GM18858 (cell line): ENCODE data around the gene RGS9BP.
"Not testable (repeated sequence)": the region's sequence is repeated elsewhere in the genome, so short reads cannot be mapped to it uniquely, and the experiment has no call there.

Experiments used
- ATAC-seq: cut with Tn5 transposase; IDR thresholded peaks from one replicate; pipeline ENCODE4 v1.9.1; 2021; ENCODE audit not compliant: unreplicated experiment

Gene RGS9BP

GRCh38 chr19:32675720-32676185 is at the start of gene RGS9BP:
Gene RGS9BP, plus strand, starts transcription at chr19:32675848. Its CDS starts 416 bp downstream, at chr19:32676264.
- ATAC-seq: no peak

- ATAC-seq: no peak
Measured at GRCh38 chr19:32626969-32627368, 48.7 kb upstream of the RGS9BP start.

GRCh38 chr19:32627714-32628270 is 47.9 kb upstream of the RGS9BP start:
- no peak for ATAC-seq

- no peak for ATAC-seq
Measured at GRCh38 chr19:32630338-32630737, 45.3 kb upstream of the RGS9BP start.

GRCh38 chr19:32631381-32631780 is 44.3 kb upstream of the RGS9BP start:
- no peak for ATAC-seq

- no peak for ATAC-seq
Measured at GRCh38 chr19:32637480-32637879, 38.2 kb upstream of the RGS9BP start.

GRCh38 chr19:32638625-32639024 is 37.0 kb upstream of the RGS9BP start:
- no peak for ATAC-seq

GRCh38 chr19:32642771-32643170 is 32.9 kb upstream of the RGS9BP start:
- ATAC-seq: no peak

- ATAC-seq: no peak
Measured at GRCh38 chr19:32646556-32646955, 29.1 kb upstream of the RGS9BP start.

- no peak for ATAC-seq
Measured at GRCh38 chr19:32647361-32647760, 28.3 kb upstream of the RGS9BP start.

GRCh38 chr19:32649751-32650150 is 25.9 kb upstream of the RGS9BP start:
- no peak for ATAC-seq

GRCh38 chr19:32650671-32651070 is 25.0 kb upstream of the RGS9BP start:
- no peak for ATAC-seq

- ATAC-seq: no peak
Measured at GRCh38 chr19:32651729-32652140, 23.9 kb upstream of the RGS9BP start.

- not testable (repeated sequence) for ATAC-seq
Measured at GRCh38 chr19:32652331-32652730, 23.3 kb upstream of the RGS9BP start.

GRCh38 chr19:32652894-32653598 is 22.6 kb upstream of the RGS9BP start:
- ATAC-seq: no peak

GRCh38 chr19:32653599-32653915 is 22.1 kb upstream of the RGS9BP start:
- no peak for ATAC-seq

- not testable (repeated sequence) for ATAC-seq
Measured at GRCh38 chr19:32656379-32656778, 19.3 kb upstream of the RGS9BP start.

GRCh38 chr19:32658075-32658474 is 17.6 kb upstream of the RGS9BP start:
- no peak for ATAC-seq

- no peak for ATAC-seq
Measured at GRCh38 chr19:32658527-32658926, 17.1 kb upstream of the RGS9BP start.

- ATAC-seq: no peak
Measured at GRCh38 chr19:32661318-32661717, 14.3 kb upstream of the RGS9BP start.

- ATAC-seq: no peak
Measured at GRCh38 chr19:32662186-32662585, 13.5 kb upstream of the RGS9BP start.

GRCh38 chr19:32666084-32666483 is 9.6 kb upstream of the RGS9BP start:
- no peak for ATAC-seq

- ATAC-seq: no peak
Measured at GRCh38 chr19:32669310-32669709, 6.3 kb upstream of the RGS9BP start.
